Smooth muscle cell (in vitro differentiated cells): ENCODE measurements around the gene CENPQ. TPM values are rescaled to one million over a fixed set of nuclear protein-coding genes. Genes with fewer than 3 reads are reported as not detected.

Experiments
- DNase-seq: peaks from one replicate; lab custom pipeline; 2025; ENCODE audit not compliant: unreplicated experiment; lab: John Stamatoyannopoulos, UW
- H2AFZ ChIP-seq: fragments of 200-600 bp; sonication (generic); 2 replicates; pipeline ENCODE4 v1.6.0; 2016; ENCODE audit warnings: antibody characterized with exemption, low read depth, mild to moderate bottlenecking
- H3F3A ChIP-seq: fragments of 200-600 bp; sonication (generic); 2 replicates; pipeline ENCODE4 v1.6.0; 2017; ENCODE audit warnings: antibody characterized with exemption, low read depth
- H3K27ac ChIP-seq: fragments of 200-600 bp; sonication (generic); 2 replicates; pipeline ENCODE4 v1.5.1; 2016; ENCODE audit warnings: low read depth, mild to moderate bottlenecking
- H3K27me3 ChIP-seq: fragments of 200-600 bp; sonication (generic); 2 replicates; pipeline ENCODE4 v1.6.1; 2016; ENCODE audit warnings: low read depth, mild to moderate bottlenecking
- H3K36me3 ChIP-seq: fragments of 200-600 bp; sonication (generic); 2 replicates; pipeline ENCODE4 v1.5.1; 2016; ENCODE audit warnings: low read depth
- H3K4me1 ChIP-seq: fragments of 200-600 bp; sonication (generic); 2 replicates; pipeline ENCODE4 v1.5.1; 2016; ENCODE audit warnings: low read depth
- H3K4me2 ChIP-seq: fragments of 200-600 bp; sonication (generic); 2 replicates; pipeline ENCODE4 v1.6.0; 2016; ENCODE audit warnings: mild to moderate bottlenecking
- H3K4me3 ChIP-seq: fragments of 200-600 bp; sonication (generic); 2 replicates; pipeline ENCODE4 v1.5.1; 2016; ENCODE audit warnings: mild to moderate bottlenecking
- H3K79me2 ChIP-seq: fragments of 200-600 bp; sonication (generic); 2 replicates; pipeline ENCODE4 v1.6.0; 2016; ENCODE audit warnings: low read depth, mild to moderate bottlenecking
- H3K9ac ChIP-seq: fragments of 200-600 bp; sonication (generic); 2 replicates; pipeline ENCODE4 v1.6.0; 2016; ENCODE audit warnings: low read depth
- H3K9me3 ChIP-seq: fragments of 200-600 bp; sonication (generic); replicated peaks from 2 replicates; pipeline ENCODE4 v1.5.1; 2016; ENCODE audit warnings: low read depth
- H4K20me1 ChIP-seq: fragments of 200-600 bp; sonication (generic); 2 replicates; pipeline ENCODE4 v1.6.0; 2016; ENCODE audit warnings: low read depth
- CTCF ChIP-seq: fragments of 200-600 bp; sonication (generic); IDR thresholded peaks from 2 replicates; pipeline ENCODE4 v1.5.1; 2017; ENCODE audit warnings: borderline replicate concordance, mild to moderate bottlenecking, antibody characterized with exemption; ENCODE audit not compliant: insufficient read depth, poor library complexity, severe bottlenecking
- WGBS: methylation state at CpG from one replicate; pipeline ENCODE4 v1.1.7; 2016; ENCODE audit warnings: low lambda C conversion rate; 5-methylcytosine and 5-hydroxymethylcytosine counted together
- polyA plus RNA-seq: library from polyadenylated mRNA; unstranded; fragments of >200 nt; fragmentation: Nextera tagmentation; extraction: Ambion mirVana; gene quantifications from 2 replicates; pipeline ENCODE4 v1.2.1, GENCODE V29; 2016
- total RNA-seq: library from RNA; depleted of rRNA; stranded (reverse); fragments of >200 nt; gene quantifications from 2 replicates; pipeline ENCODE4 v1.2.3, GENCODE V29; 2014

Gene CENPQ
- total and polyA plus RNA-seq, 2 experiments from 2014 or later: 9.2 to 15.1 TPM

GRCh38 chr6:49523901-49524300 is 60.7 kb downstream of the CENPQ start:
- Histone ChIP-seq H3K27me3 (no peaks in the 10 kb centered on the region), H3K79me2 (no peaks in the 10 kb centered on the region), H3K36me3 (no peaks in the 10 kb centered on the region), H3F3A (no peaks in the 10 kb centered on the region), H3K27ac (no peak overlapping the region), H4K20me1 (no peaks in the 10 kb centered on the region), H3K9ac (no peak overlapping the region), H3K4me3 (no peak overlapping the region), H3K4me2 (no peak overlapping the region), H2AFZ (no peak overlapping the region), H3K9me3 (no peaks in the 10 kb centered on the region), H3K4me1 (no peaks in the 10 kb centered on the region)
- TF ChIP-seq CTCF: no peak
- DNase-seq: no peak
- 96% methylated on average over 1 of the region's 1 CpG for WGBS

DNA sequence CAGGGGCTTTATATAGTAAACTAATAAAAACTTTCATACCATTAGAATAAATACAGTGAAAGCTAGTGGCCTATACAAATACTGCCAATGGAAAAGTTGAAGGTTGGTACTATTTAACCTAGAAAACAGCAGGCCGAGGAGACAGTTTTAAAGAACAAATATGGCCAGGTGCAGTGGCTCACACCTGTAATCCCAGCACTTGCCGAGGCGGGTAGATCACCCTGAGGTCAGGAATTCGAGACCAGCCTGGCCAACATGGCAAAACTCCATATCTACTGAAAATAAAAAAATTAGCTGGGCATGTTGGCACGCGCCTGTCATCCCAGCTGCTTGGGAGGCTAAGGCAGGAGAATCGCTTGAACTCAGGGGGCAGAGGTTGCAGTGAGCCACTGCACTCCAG is 61.4 kb downstream of the CENPQ start:
- no peak for TF ChIP-seq CTCF
- Histone ChIP-seq H3K79me2 (no peaks in the 10 kb centered on the region), H2AFZ (no peak overlapping the region), H3K27me3 (no peaks in the 10 kb centered on the region), H3K36me3 (no peaks in the 10 kb centered on the region), H3K9ac (no peak overlapping the region), H3K4me2 (no peak overlapping the region), H3K9me3 (no peaks in the 10 kb centered on the region), H3K4me3 (no peak overlapping the region), H3K4me1 (no peaks in the 10 kb centered on the region), H4K20me1 (no peaks in the 10 kb centered on the region), H3K27ac (no peak overlapping the region), H3F3A (no peaks in the 10 kb centered on the region)
- no peak for DNase-seq
- WGBS: 93% methylated on average over 7 of the region's 7 CpGs

DNA sequence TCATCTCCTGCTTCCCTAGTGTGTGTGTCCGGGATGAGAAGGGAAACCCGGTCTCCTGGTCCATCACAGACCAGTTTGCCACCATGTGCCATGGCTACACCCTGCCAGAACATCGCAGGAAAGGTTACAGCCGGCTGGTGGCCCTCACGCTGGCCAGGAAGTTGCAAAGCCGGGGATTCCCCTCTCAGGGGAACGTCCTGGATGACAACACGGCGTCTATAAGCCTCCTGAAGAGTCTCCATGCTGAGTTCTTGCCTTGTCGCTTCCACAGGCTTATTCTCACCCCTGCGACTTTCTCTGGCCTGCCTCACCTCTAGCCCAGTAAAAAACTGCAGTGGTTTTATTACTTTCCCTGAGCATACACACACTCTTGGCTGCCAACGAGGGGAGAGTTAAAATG is 63.4 kb downstream of the CENPQ start:
- Histone ChIP-seq H3K79me2 (no peaks in the 10 kb centered on the region), H3K27me3 (no peaks in the 10 kb centered on the region), H3K4me2 (no peak overlapping the region), H3K9ac (no peak overlapping the region), H3K36me3 (no peaks in the 10 kb centered on the region), H3K4me3 (no peak overlapping the region), H4K20me1 (no peaks in the 10 kb centered on the region), H3F3A (no peaks in the 10 kb centered on the region), H3K4me1 (no peaks in the 10 kb centered on the region), H2AFZ (no peak overlapping the region), H3K27ac (no peak overlapping the region), H3K9me3 (no peaks in the 10 kb centered on the region)
- DNase-seq: no peak
- TF ChIP-seq CTCF: no peak
- WGBS: 84% methylated on average over 12 of the region's 12 CpGs

DNA sequence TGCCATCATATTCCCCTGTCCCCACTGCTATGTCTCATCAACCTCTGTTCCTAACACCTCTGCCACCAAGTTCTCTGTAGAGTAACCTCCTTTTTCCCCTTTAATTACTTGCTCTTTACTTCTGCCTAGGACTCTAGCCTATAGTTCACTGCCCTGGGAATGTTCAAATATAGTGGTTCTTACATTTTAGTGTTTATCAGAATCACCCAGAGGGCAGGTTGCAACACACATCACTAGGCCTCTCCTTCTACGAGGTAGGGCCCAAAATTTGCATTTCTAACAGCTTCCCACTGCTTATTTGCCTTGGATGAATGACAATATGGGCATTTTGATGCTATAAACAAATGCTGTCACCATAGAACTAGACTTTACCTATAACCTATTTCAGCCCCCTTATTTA is 64.2 kb downstream of the CENPQ start:
- Histone ChIP-seq H2AFZ (no peak overlapping the region), H3K27ac (no peak overlapping the region), H3K4me3 (no peak overlapping the region), H3K36me3 (no peaks in the 10 kb centered on the region), H3K27me3 (no peaks in the 10 kb centered on the region), H3F3A (no peaks in the 10 kb centered on the region), H4K20me1 (no peaks in the 10 kb centered on the region), H3K9me3 (no peaks in the 10 kb centered on the region), H3K4me2 (no peak overlapping the region), H3K4me1 (no peaks in the 10 kb centered on the region), H3K9ac (no peak overlapping the region), H3K79me2 (no peaks in the 10 kb centered on the region)
- no peak for DNase-seq
- no peak for TF ChIP-seq CTCF
- 52% methylated on average over 1 of the region's 1 CpG for WGBS
